ENCODE data around the gene LRRC8E. TPM values are rescaled to one million over a fixed set of nuclear protein-coding genes. Genes with fewer than 3 reads are reported as not detected.
"Not testable (repeated sequence)": the region's sequence is repeated elsewhere in the genome, so short reads cannot be mapped to it uniquely, and the experiment has no call there.

The LRRC8E gene
- total RNA-seq, 1 donor from 2014 or later, result 3.1 TPM

DNA sequence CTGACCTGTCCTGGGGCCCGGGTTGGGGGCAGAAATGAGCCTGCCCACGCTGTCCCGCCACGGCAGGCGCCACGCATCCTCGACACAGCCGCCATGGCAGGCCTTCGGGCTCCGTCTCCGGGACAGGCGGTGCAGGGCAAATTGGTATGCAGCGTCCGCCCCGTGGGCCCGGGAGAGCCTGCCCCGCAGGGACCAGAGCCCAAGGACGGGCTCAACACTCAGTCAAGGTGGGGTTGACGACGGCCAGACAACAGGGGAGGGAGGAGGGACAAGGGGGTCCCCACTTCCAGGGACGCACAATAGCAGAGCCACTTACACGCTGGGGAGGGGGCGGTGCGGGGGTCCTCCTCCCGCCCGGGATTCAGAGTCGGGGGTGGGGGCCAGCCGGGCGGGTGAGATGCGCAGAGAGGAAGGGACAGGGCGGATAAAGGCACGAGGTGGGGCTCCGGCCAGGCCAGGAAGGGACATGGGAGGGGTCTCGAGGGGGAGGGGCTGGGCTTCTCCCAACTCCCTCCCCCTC lies 36.4 kb downstream of the LRRC8E start:
- intact Hi-C loops (cut with micrococcal nuclease), result no loop called here
- DNase-seq (no peak), ATAC-seq (no peak)

GRCh38 chr19:7925171-7925851 lies 37.0 kb downstream of the LRRC8E start:
- intact Hi-C loops (cut with micrococcal nuclease), result no loop called here
- DNase-seq (peak; percentile 81), ATAC-seq (no peak)

GRCh38 chr19:7926021-7926726 lies 37.9 kb downstream of the LRRC8E start, which contains the start of gene CTXN1:
Gene CTXN1 (minus strand): TSS chr19:7926135. CDS start chr19:7925538, 597 bp downstream.
- ATAC-seq (peak; percentile 46), DNase-seq (peak; percentile 85)
- intact Hi-C loops (cut with micrococcal nuclease), result no loop called here

GRCh38 chr19:7926727-7927604 lies 38.7 kb downstream of the LRRC8E start:
- intact Hi-C loops (cut with micrococcal nuclease), result no loop called here
- peak; percentile 31 for DNase-seq
- peak; percentile 2 for ATAC-seq

- DNase-seq, result peak; percentile 55
- intact Hi-C loops (cut with micrococcal nuclease), result no loop called here
- peak; percentile 25 for ATAC-seq
These were observed 39.5 kb downstream of the LRRC8E start for GRCh38 chr19:7927605-7928333.

GRCh38 chr19:7928334-7928706 lies 40.0 kb downstream of the LRRC8E start:
- ATAC-seq, result peak; percentile 31
- intact Hi-C loops (cut with micrococcal nuclease), result no loop called here
- peak; percentile 33 for DNase-seq

DNA sequence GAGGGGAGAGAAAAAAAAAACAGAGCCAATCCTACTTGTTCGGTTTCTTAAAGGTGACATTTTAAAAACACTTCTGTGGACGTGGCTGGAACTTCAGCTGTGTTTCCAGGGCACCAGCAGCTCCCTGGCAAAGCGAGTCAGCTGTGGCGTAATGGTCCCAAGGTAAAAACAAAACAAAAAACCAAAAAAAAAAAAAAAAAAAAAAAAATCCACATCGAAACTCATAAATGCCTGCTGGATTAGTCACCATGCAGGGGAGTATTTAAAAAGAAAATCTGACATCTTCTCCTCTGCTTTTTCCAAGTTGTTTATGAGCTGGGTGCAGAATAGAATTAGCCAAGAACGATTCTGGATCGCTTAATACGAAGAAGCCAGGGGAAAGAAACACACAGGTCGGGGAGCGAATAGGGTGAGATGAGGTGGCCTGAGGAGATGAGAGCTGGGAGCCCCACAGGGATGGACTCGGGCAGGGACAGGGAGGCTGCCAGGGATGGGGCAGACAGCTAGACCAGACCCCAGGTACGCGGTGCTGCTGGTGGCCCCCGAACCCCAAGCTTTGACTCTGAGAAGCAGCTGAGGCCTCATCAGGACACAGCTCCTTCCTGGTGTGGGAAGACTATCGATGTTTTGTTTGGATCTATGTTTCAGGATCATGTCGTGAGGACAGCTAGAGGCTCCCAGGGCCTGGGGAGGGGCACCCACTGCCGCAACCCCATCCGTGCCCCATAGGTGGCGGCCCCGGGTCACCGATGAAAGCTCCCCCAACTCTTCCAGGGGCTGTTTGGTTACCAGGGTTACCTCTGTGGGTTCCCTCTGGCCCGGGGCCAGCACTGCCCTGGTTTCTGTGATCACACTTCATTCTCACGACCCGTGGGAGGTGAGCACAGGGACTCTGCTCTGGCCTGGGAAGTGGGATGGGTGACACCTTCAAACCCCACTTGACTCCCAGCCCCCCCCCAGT lies 40.7 kb downstream of the LRRC8E start:
- intact Hi-C loops (cut with micrococcal nuclease), result no loop called here
- peak; percentile 64 for DNase-seq
- no peak for ATAC-seq

DNA sequence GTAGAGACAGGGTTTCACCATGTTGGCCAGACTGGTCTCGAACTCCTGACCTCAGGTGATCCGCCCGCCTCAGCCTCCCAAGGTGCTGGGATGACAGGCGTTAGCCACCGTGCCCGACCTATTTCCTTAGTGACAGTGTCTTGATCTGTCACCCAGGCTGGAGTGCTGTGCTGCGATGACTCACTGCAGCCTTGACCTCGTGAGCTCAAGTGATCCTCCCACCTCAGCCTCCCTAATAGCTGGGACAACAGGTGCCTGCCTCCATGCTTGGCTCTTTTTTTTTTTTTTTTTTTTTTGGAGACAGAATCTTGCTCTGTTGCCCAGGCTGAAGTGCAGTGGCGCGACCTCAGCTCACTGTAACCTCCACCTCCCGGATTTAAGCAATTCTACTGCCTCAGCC lies 41.7 kb downstream of the LRRC8E start:
- ATAC-seq; DNase-seq; intact Hi-C loops (cut with micrococcal nuclease): not testable (repeated sequence)

GRCh38 chr19:7930765-7931164 lies 42.5 kb downstream of the LRRC8E start:
- intact Hi-C loops (cut with micrococcal nuclease), result no loop called here
- DNase-seq, result no peak
- ATAC-seq, result no peak

GRCh38 chr19:7931221-7932061 lies 43.1 kb downstream of the LRRC8E start:
- ATAC-seq, result no peak
- intact Hi-C loops (cut with micrococcal nuclease), result no loop called here
- peak; percentile 33 for DNase-seq

DNA sequence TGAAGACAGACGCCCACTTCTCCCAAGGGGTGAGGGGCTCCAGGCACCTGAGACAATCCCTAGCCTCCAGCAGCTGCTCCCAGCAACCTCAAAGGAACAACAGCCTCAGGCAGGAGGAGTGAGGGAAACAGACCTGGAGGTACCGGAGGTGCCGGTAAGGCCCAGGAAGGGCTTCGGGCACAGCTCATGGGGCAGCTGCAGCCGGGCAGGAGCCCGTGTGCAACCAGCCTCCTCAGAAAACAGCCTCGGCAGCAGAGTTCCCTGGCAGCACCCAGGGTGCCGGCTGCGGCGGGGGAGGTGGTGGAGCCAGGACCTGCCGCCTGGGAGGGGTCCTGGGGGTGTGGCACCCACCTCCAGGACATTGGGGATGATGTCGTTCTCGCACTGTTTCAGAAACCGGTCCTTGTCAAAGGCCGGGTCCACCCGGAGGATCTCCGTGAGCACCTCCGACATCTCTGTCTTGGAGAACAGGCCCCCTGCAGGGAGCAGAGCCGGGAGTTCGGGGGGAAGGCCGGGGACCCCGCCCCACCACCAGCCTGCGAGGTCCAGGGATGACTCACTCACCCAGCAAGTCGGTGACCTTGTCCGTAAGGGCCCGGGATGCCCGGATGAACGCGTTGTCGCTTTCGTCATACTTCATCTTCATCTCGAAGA lies 44.1 kb downstream of the LRRC8E start:
- DNase-seq (no peak), ATAC-seq (no peak)
- intact Hi-C loops (cut with micrococcal nuclease), result no loop called here

DNA sequence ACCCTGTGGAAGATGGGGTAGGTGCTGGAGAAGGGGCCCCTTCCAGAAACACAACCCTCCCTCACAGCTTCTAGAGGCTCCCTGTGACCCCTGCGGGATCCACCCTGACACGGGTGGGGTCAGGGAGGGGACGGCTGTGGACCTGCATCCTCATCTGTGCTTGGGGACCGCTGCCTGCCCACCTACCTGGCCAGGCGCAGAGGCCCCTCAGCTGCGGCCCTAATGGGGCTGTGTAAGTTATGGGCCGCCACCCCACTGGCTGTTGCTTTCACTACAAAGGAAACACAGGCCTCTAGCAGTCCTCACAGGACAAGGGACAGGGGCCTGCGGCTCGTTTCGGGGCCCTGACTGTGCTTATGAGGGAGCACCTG lies 44.6 kb downstream of the LRRC8E start:
- ATAC-seq (no peak), DNase-seq (no peak)
- intact Hi-C loops (cut with micrococcal nuclease), result no loop called here

- intact Hi-C loops (cut with micrococcal nuclease), result no loop called here
- ATAC-seq, result no peak
- DNase-seq, result no peak
These were observed 45.1 kb downstream of the LRRC8E start for GRCh38 chr19:7933411-7933810.

- ATAC-seq (no peak), DNase-seq (peak; percentile 34)
- intact Hi-C loops (cut with micrococcal nuclease), result no loop called here
These were observed 45.8 kb downstream of the LRRC8E start for GRCh38 chr19:7933828-7934725.

DNA sequence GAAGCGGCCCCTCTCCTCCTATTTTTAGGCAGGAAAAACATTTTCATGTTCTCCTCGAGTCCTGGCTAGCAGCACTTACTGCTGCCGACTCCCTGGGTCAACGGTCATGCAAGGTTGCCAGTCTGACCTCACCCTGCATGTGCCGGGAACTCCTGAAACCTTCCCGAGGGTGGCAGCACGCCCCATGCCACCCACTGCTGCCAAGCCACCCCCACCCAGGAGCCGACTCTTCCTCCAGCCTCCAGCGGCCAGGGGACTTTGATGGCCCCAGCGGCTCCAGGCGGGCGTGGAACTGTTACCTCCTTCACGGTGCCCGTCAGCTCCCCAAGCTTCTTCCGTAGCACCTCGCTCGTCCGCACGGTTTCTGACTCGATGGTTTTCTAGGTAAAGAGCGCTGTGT lies 46.5 kb downstream of the LRRC8E start:
- intact Hi-C loops (cut with micrococcal nuclease), result no loop called here
- no peak for ATAC-seq
- DNase-seq, result peak; percentile 23

DNA sequence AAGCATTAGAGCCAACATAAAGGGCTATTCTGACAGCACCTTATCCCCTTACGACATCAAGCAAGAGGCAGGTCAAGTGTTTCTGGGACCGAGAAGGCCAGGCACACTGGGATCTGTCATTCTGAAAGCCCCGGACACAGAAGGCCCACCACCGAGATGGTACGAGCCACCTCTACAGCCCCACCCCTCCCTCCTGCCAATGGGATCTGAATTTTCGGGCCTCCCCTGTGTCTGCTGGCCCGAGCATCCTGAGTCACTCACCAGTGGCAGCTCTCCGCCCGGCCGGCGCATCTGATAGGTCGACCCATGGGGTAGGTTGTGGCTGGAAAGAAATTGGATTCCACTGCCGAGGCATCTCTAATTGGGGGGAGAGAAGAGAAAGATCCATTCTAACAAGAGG lies 52.5 kb downstream of the LRRC8E start:
- ATAC-seq, result no peak
- peak; percentile 27 for DNase-seq
- intact Hi-C loops (cut with micrococcal nuclease), result loop anchor here (10.0 kb wide), 1 partner anchor 64 kb away; the partner anchor contains the start of gene ELAVL1
